GM23248 (cell line): ENCODE data around the gene DPYD.

ENCODE experiments used
- EZH2 ChIP-seq: fragments of 200-600 bp; sonication (generic); IDR thresholded peaks from 2 replicates; pipeline ENCODE4 v1.6.1; 2018; ENCODE audit warnings: antibody characterized with exemption, mild to moderate bottlenecking; ENCODE audit not compliant: insufficient read depth, poor library complexity, severe bottlenecking
- EZH2phosphoT487 ChIP-seq: fragments of 200-600 bp; sonication (generic); IDR thresholded peaks from 2 replicates; pipeline ENCODE4 v1.6.1; 2018; ENCODE audit warnings: antibody characterized with exemption, moderate library complexity, mild to moderate bottlenecking, low read depth; ENCODE audit not compliant: insufficient read depth

DNA sequence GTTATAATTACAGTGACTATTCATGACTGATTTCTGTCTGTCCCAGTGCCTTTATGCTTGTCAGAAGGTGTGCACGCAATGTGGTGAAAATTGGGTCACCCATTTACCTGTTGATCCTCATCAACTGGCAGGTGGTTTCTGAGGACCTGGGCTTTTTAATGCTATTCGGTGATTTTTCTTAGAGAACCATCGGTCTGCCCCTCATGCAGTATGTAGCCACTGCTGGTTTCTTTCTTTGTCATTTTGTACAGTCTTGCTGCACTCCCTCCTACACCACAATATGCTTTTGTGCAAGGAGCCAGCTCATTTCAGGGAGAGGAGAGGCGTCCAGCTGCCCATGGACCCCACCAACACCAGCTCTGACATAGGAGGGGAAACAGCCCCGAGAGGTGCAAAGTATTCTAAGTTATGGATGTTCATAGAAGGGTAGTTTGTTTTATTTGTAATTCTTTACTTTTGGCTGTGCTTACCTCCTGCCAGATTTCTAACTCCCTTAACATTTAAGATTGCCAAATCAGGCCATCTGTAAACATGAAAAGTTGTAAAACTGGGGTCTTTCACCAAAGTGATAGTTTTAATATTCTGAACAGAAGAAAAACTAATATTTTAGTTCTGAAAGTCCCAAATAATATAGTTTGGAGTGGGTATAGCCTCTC is 873.9 kb downstream of the DPYD start:
- TF ChIP-seq EZH2 (no peak), EZH2phosphoT487 (no peak)
